Measurements from ENCODE around the gene MYLK. TPM values are rescaled to one million over a fixed set of nuclear protein-coding genes. Genes with fewer than 3 reads are reported as not detected.

MYLK gene
- total and polyA plus RNA-seq, 10 of the 15 experiments (the other 5 are each of a cell fraction or from before 2014, with no cell fraction given), result 0.04 to 1.6 (median 0.42) TPM; not detected in 1

- BruUV-seq (replicated peaks), result no TSS peak
- Histone ChIP-seq H3K9me3 (replicated peaks; ENCODE audit: control insufficient read depth, insufficient read depth, low read length) (peaks cover 3% of the 10 kb centered on the region; the same call in 2 of the 3 replicates), H3K27ac (ENCODE audit: control insufficient read depth, insufficient read depth) (no peak overlapping the region), H4K20me1 (ENCODE audit: control insufficient read depth, insufficient read depth) (no peaks in the 10 kb centered on the region), H3K27me3 (replicated peaks in 1 of 2; ENCODE audit: control insufficient read depth in 2 of 2, insufficient read depth in 2 of 2, low read length in 1 of 2) (no peaks in the 10 kb centered on the region; a peak in 2 of 4 replicates), H3K9ac (ENCODE audit: control insufficient read depth, insufficient read depth, low read length) (no peak overlapping the region), H2AFZ (ENCODE audit: control insufficient read depth, low read depth, low read length) (no peak overlapping the region), H3K4me1 (ENCODE audit: control insufficient read depth, insufficient read depth, low read length) (no peaks in the 10 kb centered on the region), H3K4me2 (ENCODE audit: control insufficient read depth, insufficient read depth) (no peak overlapping the region), H3K36me3 (ENCODE audit: control insufficient read depth in 2 of 2, insufficient read depth in 2 of 2, low read length in 1 of 2) (no peaks in the 10 kb centered on the region), H3K4me3 (no peak overlapping the region), H3K79me2 (ENCODE audit: control insufficient read depth, insufficient read depth, low read length) (no peaks in the 10 kb centered on the region)
- 71% methylated on average over 1 of the region's 1 CpG for WGBS (ENCODE audit: insufficient coverage, insufficient replicate concordance, low lambda C conversion rate, missing lambda C conversion rate)
- intact Hi-C loops (cut with micrococcal nuclease; ENCODE audit: unreplicated experiment) (no loop called here), in situ Hi-C loops (cut with MboI) (no loop called here)
- DNase-seq (ENCODE audit: low read depth, low spot score) (no peak), FAIRE-seq (no peak), ATAC-seq (no peak)
- SMC1A ChIA-PET (ENCODE audit: uncharacterized antibody, unreplicated experiment), result no interaction called here
- TF ChIP-seq RELB (IDR thresholded peaks at IDR 0.05; ENCODE audit: low read depth), result no peak
- TF ChIP-seq FOS (IDR thresholded peaks at IDR 0.05; ENCODE audit: borderline replicate concordance, extremely low read depth, insufficient read length), result no peak
- TF ChIP-seq ETV6 (conservative IDR thresholded peaks at IDR 0.05 in 1 of 2, IDR thresholded peaks at IDR 0.05 in 1 of 2; ENCODE audit: borderline replicate concordance in 1 of 2, low read depth in 1 of 2), result no peak
- CTCF ChIA-PET, result interaction anchor here (0.7 to 1.5 kb wide), 3 partner anchors 43 to 64 kb away, joined by 3 to 5 read pairs (median 3); no protein-coding TSS in a partner anchor
- RAD21 ChIA-PET (ENCODE audit: unreplicated experiment), result no interaction called here
- POLR2A ChIA-PET, result no interaction called here
These were observed 225.3 kb downstream of the MYLK start for GRCh38 chr3:123658852-123659206.

GRCh38 chr3:123658118-123658851 lies 225.8 kb downstream of the MYLK start:
- ChIA-PET CTCF (interaction anchor here (0.7 to 1.5 kb wide), 4 partner anchors 16 to 65 kb away, joined by 3 to 5 read pairs (median 4); no protein-coding TSS in a partner anchor), POLR2A (no interaction called here), SMC1A (ENCODE audit: uncharacterized antibody, unreplicated experiment) (no interaction called here), RAD21 (ENCODE audit: unreplicated experiment) (no interaction called here)
- in situ Hi-C loops (cut with MboI), result no loop called here
- Histone ChIP-seq H4K20me1 (ENCODE audit: control insufficient read depth, insufficient read depth) (no peaks in the 10 kb centered on the region), H3K4me3 (no peak overlapping the region), H2AFZ (ENCODE audit: control insufficient read depth, low read depth, low read length) (no peak overlapping the region), H3K27me3 (replicated peaks in 1 of 2; ENCODE audit: control insufficient read depth in 2 of 2, insufficient read depth in 2 of 2, low read length in 1 of 2) (no peaks in the 10 kb centered on the region; a peak in 2 of 4 replicates), H3K9ac (ENCODE audit: control insufficient read depth, insufficient read depth, low read length) (no peak overlapping the region), H3K79me2 (ENCODE audit: control insufficient read depth, insufficient read depth, low read length) (no peaks in the 10 kb centered on the region), H3K4me1 (ENCODE audit: control insufficient read depth, insufficient read depth, low read length) (no peaks in the 10 kb centered on the region), H3K9me3 (replicated peaks; ENCODE audit: control insufficient read depth, insufficient read depth, low read length) (peaks cover 3% of the 10 kb centered on the region; the same call in 2 of the 3 replicates), H3K36me3 (ENCODE audit: control insufficient read depth in 2 of 2, insufficient read depth in 2 of 2, low read length in 1 of 2) (no peaks in the 10 kb centered on the region), H3K27ac (ENCODE audit: control insufficient read depth, insufficient read depth) (no peak overlapping the region), H3K4me2 (ENCODE audit: control insufficient read depth, insufficient read depth) (no peak overlapping the region)
- DNase-seq (ENCODE audit: low read depth, low spot score) (no peak), FAIRE-seq (no peak), ATAC-seq (no peak)
- WGBS (ENCODE audit: insufficient coverage, insufficient replicate concordance, low lambda C conversion rate, missing lambda C conversion rate), result 28% methylated on average over 1 of the region's 1 CpG
- TF ChIP-seq STAT3 (IDR thresholded peaks at IDR 0.05; ENCODE audit: low read depth, low read length), result no peak
- no peak for TF ChIP-seq SPI1 (IDR thresholded peaks at IDR 0.05; ENCODE audit: borderline replicate concordance, insufficient read depth, low read depth, low read length)
- no peak for TF ChIP-seq FOXK2 (IDR thresholded peaks at IDR 0.05)
- no peak for TF ChIP-seq EP300 (IDR thresholded peaks at IDR 0.05; ENCODE audit: borderline replicate concordance in 1 of 2, control insufficient read depth in 1 of 2, low read depth in 2 of 2, low read length in 2 of 2)
- BruUV-seq (replicated peaks), result no TSS peak
- intact Hi-C loops (cut with micrococcal nuclease; ENCODE audit: unreplicated experiment), result no loop called here
